Activated naive CD8-positive, alpha-beta T cell treated with anti-CD3 and anti-CD28 coated beads, Interleukin-2, amount 50 U/mL, for 16 hours (primary cell): ENCODE measurements around the gene CABS1.

Experiments
- DNase-seq: peaks from one replicate; pipeline ENCODE4 v3.0.0-alpha.2; 2020; ENCODE audit warnings: low read depth, low spot score

The CABS1 gene

DNA sequence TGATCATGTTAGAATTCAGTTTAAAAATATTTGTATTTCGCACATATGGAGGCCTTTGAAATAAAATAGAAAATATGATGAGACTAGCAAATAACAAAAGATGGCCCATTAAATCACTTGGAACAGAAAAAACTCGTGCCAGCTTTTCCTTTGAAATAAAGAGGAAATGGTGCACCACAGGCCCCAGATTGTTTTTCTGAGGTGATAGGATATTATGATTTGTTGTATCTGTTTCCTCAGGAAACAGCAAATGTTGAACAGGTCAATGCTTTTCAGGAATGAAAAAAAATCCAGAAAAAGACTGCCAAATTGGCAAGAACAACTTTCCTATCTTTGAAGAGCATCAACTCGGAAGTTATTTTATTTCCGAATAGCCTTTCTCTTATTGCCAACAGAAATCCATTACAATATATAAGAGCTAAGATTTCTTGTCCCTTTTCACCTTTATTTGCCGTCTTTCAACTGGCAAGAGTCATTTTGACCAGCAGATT is 48.0 kb downstream of the CABS1 start, which contains the start of gene SMR3B:
Gene SMR3B, plus strand, starts transcription at position 441 of the 491 bp plus-strand sequence. CDS start 1,380 bp downstream, outside the sequence.
- DNase-seq, result no peak
